ENCODE data around the gene EPB41L1. TPM values are rescaled to one million over a fixed set of nuclear protein-coding genes. Genes with fewer than 3 reads are reported as not detected.

Gene EPB41L1
- total RNA-seq, 1 donor from 2014 or later: 35.6 TPM

DNA sequence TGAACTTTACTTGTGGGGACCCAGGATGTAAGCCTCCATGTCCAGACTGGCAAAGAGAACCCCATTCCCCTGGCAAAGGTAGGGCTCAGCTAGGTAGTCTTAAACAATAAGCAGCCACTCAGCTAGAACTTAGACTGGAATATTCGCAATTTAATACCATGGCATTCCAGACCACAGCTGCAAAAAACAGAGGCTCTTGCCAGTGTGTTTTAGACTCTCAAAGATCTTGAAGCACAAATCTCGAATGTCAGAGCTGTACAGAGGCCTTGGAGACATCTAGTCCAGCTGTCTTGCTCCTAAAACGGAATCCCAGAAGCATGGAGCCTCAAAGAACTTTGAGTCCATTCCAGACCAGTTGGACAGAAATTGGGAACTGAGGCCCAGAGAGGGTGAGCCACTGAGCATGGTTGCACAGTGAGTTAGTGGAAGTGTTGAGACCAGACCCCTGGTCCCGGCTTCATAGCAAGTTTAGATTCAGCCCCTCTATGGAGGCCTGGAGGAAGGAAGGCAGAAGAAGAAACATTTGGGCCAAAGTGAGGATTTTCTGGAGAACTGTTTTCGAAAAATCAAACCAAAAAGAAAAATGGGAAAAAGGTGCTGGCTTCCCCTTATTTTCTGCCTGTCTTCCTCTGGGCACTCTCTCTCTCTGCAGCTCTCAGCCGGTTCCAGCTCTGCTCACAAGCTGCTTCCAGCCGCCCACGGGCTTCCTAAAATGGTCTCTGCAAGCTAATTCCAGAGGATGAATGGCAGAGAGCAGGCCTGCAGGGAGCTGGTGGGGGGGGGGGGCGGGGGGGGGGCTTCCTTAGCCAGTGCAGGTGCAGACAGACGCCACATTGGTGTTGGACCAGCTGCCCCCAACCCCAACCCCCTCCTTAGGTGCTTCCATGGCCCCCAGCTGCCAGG, 114.2 kb downstream of the EPB41L1 start:
- Mint-ChIP-seq H3K27me3 (peaks cover 3% of the 10 kb centered on the region), H3K4me3 (ENCODE audit: low read depth) (no peak overlapping the region), H3K9me3 (ENCODE audit: low read depth) (no peaks in the 10 kb centered on the region), H3K4me1 (ENCODE audit: low read depth) (peaks cover 2% of the 10 kb centered on the region), H3K27ac (no peak overlapping the region), H3K36me3 (ENCODE audit: insufficient read depth) (no peaks in the 10 kb centered on the region)
- TF ChIP-seq, protein P1, sequence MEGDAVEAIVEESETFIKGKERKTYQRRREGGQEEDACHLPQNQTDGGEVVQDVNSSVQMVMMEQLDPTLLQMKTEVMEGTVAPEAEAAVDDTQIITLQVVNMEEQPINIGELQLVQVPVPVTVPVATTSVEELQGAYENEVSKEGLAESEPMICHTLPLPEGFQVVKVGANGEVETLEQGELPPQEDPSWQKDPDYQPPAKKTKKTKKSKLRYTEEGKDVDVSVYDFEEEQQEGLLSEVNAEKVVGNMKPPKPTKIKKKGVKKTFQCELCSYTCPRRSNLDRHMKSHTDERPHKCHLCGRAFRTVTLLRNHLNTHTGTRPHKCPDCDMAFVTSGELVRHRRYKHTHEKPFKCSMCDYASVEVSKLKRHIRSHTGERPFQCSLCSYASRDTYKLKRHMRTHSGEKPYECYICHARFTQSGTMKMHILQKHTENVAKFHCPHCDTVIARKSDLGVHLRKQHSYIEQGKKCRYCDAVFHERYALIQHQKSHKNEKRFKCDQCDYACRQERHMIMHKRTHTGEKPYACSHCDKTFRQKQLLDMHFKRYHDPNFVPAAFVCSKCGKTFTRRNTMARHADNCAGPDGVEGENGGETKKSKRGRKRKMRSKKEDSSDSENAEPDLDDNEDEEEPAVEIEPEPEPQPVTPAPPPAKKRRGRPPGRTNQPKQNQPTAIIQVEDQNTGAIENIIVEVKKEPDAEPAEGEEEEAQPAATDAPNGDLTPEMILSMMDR (IDR thresholded peaks at IDR 0.05; ENCODE audit: unreplicated experiment): no peak
- DNase-seq (ENCODE audit: low spot score, unreplicated experiment): no peak

- TF ChIP-seq, protein P1 (IDR thresholded peaks at IDR 0.05; ENCODE audit: unreplicated experiment): no peak
- DNase-seq (ENCODE audit: low spot score, unreplicated experiment): no peak
- Mint-ChIP-seq H3K4me1 (ENCODE audit: low read depth) (peaks cover 2% of the 10 kb centered on the region), H3K27ac (no peak overlapping the region), H3K27me3 (no peaks in the 10 kb centered on the region), H3K36me3 (ENCODE audit: insufficient read depth) (no peaks in the 10 kb centered on the region), H3K9me3 (ENCODE audit: low read depth) (no peaks in the 10 kb centered on the region), H3K4me3 (ENCODE audit: low read depth) (no peak overlapping the region)
Measured at GRCh38 chr20:36269507-36269906, 115.0 kb downstream of the EPB41L1 start.

DNA sequence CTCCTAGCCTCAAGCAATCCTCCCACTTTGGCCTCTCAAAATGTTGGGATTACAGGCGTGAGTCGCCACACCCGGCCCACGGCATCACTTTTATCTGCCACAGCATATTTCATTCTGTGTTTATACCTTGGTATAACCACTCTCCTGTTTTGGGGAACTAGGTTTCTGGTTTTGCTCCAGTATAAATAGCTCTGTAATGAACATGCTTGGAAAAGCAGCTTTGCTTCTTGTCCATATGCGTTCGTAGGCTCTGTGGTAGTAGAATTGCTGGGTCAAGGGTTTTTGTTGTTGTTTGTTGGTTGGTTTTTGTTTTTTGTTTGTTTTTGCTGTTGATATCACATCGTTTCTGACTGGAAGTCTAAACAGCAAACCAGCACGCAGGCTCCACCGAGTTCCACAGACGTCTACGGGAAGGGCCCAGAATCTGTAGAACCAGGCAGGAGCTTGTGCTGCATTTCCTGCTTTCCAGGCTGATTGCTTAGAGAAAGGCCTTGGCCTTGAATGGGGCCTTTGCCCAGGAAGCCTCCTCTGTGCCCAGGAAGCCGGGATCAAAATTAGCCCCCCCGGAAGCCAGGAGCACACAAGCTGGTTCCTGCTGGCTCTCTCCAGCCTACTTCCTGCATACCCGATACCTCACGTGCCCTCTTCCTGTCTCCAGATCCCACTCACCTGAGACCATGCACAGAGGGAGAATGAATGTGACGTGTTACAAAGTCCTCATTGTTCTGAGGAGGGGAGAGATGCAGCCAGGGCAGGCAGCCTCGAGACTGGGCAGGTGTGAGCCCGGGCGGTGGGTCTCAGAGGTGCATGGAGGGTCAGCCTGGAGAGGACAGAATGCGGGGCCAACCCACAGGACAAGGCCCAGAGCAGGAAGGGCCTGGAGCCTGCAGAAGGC, 116.5 kb downstream of the EPB41L1 start:
- Mint-ChIP-seq H3K9me3 (ENCODE audit: low read depth) (no peaks in the 10 kb centered on the region), H3K36me3 (ENCODE audit: insufficient read depth) (no peaks in the 10 kb centered on the region), H3K4me1 (ENCODE audit: low read depth) (peaks cover 2% of the 10 kb centered on the region), H3K4me3 (ENCODE audit: low read depth) (no peak overlapping the region), H3K27ac (peak overlapping the region; percentile 73), H3K27me3 (no peaks in the 10 kb centered on the region)
- no peak for DNase-seq (ENCODE audit: low spot score, unreplicated experiment)
- TF ChIP-seq, protein P1 (IDR thresholded peaks at IDR 0.05; ENCODE audit: unreplicated experiment): no peak

DNA sequence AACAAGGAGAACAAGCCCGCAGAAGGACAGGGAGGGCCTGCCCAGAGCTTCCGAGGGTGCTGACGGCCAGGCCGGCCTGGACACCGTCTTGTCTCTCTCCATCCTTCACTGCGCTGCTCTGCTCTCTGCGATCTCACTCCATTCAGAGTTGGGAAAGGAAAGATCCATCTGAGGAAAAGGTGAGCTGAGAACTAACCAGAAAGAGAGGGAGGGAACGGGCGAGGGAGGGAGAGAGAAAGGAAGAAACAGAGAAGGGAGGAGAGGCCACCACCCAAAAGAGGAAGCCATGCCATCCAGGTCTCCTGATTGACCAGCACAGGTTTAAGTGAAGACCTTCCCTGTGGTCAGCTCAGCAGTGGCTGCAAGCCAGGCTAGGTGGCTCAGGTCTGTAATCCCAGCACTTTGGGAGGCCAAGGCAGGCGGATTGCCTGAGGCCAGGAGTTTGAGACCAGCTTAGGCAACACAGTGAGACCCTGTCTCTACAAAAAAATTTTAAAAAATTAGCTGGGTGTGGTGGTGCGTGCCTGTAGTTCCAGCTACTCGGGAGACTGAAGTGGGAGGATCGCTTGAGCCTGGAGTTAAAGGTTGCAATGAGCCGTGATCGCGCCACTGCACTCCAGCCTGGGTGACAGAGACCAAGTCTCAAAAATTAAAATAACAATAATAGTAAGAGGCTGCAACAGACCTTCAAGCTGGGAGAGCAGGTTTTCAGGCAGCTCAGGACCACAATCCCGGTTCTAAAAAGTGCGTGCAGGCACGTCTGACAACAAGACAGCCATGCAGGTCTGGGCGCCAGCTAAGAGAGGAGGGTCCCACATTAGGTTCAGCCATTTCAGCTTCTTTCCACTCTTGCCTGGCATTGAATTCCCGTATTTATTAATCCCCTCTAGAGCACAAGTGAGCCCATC, 117.4 kb downstream of the EPB41L1 start:
- no peak overlapping the region for H3K4me3 Mint-ChIP-seq (ENCODE audit: low read depth)
- H3K36me3 Mint-ChIP-seq (ENCODE audit: insufficient read depth): no peaks in the 10 kb centered on the region
- no peaks in the 10 kb centered on the region for H3K9me3 Mint-ChIP-seq (ENCODE audit: low read depth)
- H3K27ac Mint-ChIP-seq: peak overlapping the region; percentile 73
- H3K27me3 Mint-ChIP-seq: no peaks in the 10 kb centered on the region
- TF ChIP-seq, protein P1 (IDR thresholded peaks at IDR 0.05; ENCODE audit: unreplicated experiment): no peak
- peaks cover 2% of the 10 kb centered on the region for H3K4me1 Mint-ChIP-seq (ENCODE audit: low read depth)
- DNase-seq (ENCODE audit: low spot score, unreplicated experiment): no peak
